ENCODE results near the gene GALNT6.

GALNT6 gene

DNA sequence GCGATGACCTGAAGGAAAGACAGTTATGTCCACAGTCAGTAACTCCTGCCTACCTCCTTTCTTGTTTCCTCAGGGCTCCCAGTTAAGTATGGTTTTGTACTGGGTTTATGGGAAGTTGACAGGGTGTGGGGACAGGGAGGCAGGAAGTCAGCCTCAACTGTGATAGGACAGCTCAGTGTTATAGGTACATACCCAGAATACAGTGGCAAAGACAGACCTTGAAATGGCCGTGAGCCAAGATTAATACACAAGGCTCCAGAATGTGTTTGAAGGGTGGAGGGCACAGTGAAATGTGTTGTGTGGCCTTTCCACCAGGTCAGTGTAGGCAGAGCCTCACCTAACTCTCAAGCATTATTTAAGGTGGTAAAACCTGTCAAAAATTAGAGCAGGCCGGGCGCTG lies 62.6 kb downstream of the GALNT6 start:
- ChIA-PET CTCF (no interaction called here), POLR2A (no interaction called here)
- no peak for DNase-seq (ENCODE audit: extremely low spot score)
- no peak for TF ChIP-seq ARNT (IDR thresholded peaks at IDR 0.05)
- no peak for TF ChIP-seq SP1 (IDR thresholded peaks at IDR 0.05)
- TF ChIP-seq TARDBP (IDR thresholded peaks at IDR 0.05), result no peak
- TF ChIP-seq SUZ12 (IDR thresholded peaks at IDR 0.05), result no peak
- TF ChIP-seq ELF4 (IDR thresholded peaks at IDR 0.05), result no peak
- TF ChIP-seq, protein P1, sequence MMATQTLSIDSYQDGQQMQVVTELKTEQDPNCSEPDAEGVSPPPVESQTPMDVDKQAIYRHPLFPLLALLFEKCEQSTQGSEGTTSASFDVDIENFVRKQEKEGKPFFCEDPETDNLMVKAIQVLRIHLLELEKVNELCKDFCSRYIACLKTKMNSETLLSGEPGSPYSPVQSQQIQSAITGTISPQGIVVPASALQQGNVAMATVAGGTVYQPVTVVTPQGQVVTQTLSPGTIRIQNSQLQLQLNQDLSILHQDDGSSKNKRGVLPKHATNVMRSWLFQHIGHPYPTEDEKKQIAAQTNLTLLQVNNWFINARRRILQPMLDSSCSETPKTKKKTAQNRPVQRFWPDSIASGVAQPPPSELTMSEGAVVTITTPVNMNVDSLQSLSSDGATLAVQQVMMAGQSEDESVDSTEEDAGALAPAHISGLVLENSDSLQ (IDR thresholded peaks at IDR 0.05), result no peak

DNA sequence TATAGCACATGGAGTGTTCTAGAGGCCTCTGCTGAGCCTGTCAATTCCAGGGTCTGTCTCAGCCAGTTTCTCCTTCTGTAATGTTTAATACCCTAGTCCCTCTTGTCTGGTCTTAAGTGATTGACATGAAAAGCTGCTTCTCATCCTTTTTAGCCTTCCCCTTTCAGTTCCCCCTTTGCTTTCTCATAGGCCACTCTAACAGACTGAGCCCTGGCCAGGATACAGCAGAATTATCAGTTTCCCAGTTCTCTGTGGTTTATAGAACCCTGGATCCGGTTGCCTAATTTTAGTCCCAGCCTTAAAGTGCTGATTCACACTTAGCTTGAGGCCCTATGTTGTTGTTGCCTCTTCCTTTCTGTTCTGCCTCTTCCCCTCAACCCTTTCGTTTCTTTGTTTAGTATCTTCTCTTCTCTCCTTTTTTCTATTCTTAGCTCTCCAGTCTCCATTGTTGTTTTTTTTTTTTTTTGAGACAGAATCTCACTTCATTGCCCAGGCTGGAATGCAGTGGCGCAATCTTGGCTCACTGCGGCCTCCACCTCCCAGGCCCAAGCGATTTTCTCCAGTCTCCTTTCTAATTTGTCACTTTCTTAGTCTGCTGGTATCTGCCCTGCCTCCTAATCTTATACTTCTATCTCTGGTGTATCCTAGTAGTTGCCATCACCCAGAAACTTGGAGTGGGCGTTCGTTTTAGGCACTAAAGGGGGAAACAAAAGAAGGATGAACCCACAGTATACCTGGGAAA lies 64.3 kb downstream of the GALNT6 start:
- no peak for DNase-seq (ENCODE audit: extremely low spot score)
- ChIA-PET POLR2A (no interaction called here), CTCF (interaction anchor here (0.6 to 0.7 kb wide), 2 partner anchors 14 to 587 kb away, joined by 3 read pairs; no protein-coding TSS in a partner anchor)
- TF ChIP-seq, protein P1 (IDR thresholded peaks at IDR 0.05), result no peak
- TF ChIP-seq SUZ12 (IDR thresholded peaks at IDR 0.05), result no peak
- TF ChIP-seq ARNT (IDR thresholded peaks at IDR 0.05), result no peak
- no peak for TF ChIP-seq ELF4 (IDR thresholded peaks at IDR 0.05)
- TF ChIP-seq CTBP1 (IDR thresholded peaks at IDR 0.05; ENCODE audit: borderline replicate concordance), result no peak
- no peak for TF ChIP-seq FOXA1 (IDR thresholded peaks at IDR 0.05)
- no peak for TF ChIP-seq FOXK2 (IDR thresholded peaks at IDR 0.05)
- no peak for TF ChIP-seq FOXM1 (IDR thresholded peaks at IDR 0.05; ENCODE audit: borderline replicate concordance)
- TF ChIP-seq LEF1 (IDR thresholded peaks at IDR 0.05; ENCODE audit: borderline replicate concordance), result no peak
- no peak for TF ChIP-seq TARDBP (IDR thresholded peaks at IDR 0.05)
- no peak for TF ChIP-seq BHLHE40 (IDR thresholded peaks at IDR 0.05; ENCODE audit: borderline replicate concordance)
- TF ChIP-seq SP1 (IDR thresholded peaks at IDR 0.05), result no peak
- no peak for TF ChIP-seq ZNF384 (IDR thresholded peaks at IDR 0.05)

DNA sequence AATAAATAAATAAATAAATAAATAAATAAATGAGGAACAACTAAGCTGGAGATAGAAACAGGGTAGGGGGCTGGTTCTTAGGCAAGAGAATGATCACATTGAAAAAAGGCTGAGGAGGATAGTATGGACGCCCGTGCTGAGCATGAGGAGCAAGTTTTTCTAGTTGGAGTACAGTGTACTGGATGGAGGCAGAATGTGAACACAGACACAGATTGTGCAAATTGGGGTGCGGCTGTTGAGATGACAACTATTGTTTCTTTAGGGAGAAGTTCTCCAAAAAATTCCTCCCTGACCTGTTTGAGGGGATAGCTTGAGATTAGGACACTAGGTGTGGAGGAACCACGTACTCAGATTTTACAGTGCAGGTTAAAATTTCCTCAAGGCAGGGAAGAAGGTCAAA lies 66.3 kb downstream of the GALNT6 start:
- ChIA-PET POLR2A (no interaction called here), CTCF (interaction anchor here (0.6 kb wide), 1 partner anchor 114 kb away, joined by 3 read pairs; no protein-coding TSS in a partner anchor)
- DNase-seq (ENCODE audit: extremely low spot score), result no peak
- TF ChIP-seq LEF1 (IDR thresholded peaks at IDR 0.05; ENCODE audit: borderline replicate concordance) (no peak), NFRKB (IDR thresholded peaks at IDR 0.05) (no peak), SUZ12 (IDR thresholded peaks at IDR 0.05) (no peak), CTBP1 (IDR thresholded peaks at IDR 0.05; ENCODE audit: borderline replicate concordance) (no peak)

DNA sequence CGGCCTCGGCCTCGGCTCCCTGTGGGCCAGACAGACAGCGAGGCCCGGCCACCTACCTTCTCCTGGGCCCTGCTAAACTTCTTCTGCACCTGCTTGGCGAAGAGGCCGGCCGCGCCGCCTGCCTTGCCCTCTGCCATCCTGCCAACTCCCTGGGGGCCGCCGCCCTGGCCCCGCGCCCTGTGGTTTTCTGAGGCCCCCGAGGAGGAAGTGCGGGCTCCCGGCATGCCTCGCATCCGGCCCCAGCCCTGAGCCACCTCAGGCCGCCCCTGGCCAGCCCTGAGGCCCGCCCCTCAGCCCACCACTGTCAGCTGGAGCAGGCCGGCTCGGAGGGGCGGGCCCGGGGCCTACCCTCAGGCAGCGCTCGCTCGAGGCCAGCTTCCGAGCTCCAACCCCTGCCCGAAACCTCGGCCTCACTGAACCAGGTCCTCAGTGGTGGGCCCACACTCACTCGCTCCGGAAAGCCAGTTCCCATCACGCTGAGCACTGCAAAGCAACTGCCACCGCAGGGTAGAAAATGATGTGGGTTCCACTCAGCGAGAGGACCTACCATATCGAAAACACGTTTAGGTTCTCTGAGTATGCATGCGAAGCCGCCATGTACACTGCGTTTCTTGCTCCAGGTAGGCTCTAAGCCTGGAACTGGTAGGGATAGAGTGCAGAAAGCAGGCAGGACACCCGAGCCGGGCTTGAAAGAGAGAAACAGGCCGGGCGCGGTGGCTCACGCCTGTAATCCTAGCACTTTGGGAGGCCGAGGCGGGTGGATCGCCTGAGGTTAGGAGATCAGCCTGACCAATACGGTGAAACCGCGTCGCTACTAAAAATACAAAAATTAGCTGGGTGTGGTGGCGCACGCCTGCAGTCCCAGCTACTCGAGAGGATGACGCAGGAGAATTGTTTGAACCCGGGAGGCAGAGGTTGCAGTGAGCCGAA lies 67.0 kb downstream of the GALNT6 start, which contains the start of gene BIN2:
Gene BIN2, minus strand, starts transcription at position 209 of the 930 bp plus-strand sequence. Its CDS starts 72 bp downstream, at position 137.
- DNase-seq (ENCODE audit: extremely low spot score), result no peak
- TF ChIP-seq NFRKB (IDR thresholded peaks at IDR 0.05) (no peak), HDGF (IDR thresholded peaks at IDR 0.05; ENCODE audit: borderline replicate concordance) (no peak), FOXA1 (IDR thresholded peaks at IDR 0.05) (no peak), FOXM1 (IDR thresholded peaks at IDR 0.05; ENCODE audit: borderline replicate concordance) (no peak), L3MBTL2 (conservative IDR thresholded peaks at IDR 0.05) (no peak), SUZ12 (IDR thresholded peaks at IDR 0.05) (no peak), ELF4 (IDR thresholded peaks at IDR 0.05) (no peak), TARDBP (IDR thresholded peaks at IDR 0.05) (no peak), BHLHE40 (IDR thresholded peaks at IDR 0.05; ENCODE audit: borderline replicate concordance) (no peak), CTBP1 (IDR thresholded peaks at IDR 0.05; ENCODE audit: borderline replicate concordance) (no peak), SP1 (IDR thresholded peaks at IDR 0.05) (no peak), LEF1 (IDR thresholded peaks at IDR 0.05; ENCODE audit: borderline replicate concordance) (no peak), FOXK2 (IDR thresholded peaks at IDR 0.05) (no peak), ZNF384 (IDR thresholded peaks at IDR 0.05) (no peak), ARNT (IDR thresholded peaks at IDR 0.05) (no peak)
- TF ChIP-seq, protein P1 (IDR thresholded peaks at IDR 0.05), result no peak
- CTCF ChIA-PET, result interaction anchor here (0.6 kb wide), 1 partner anchor 113 kb away, joined by 3 read pairs; no protein-coding TSS in a partner anchor
- POLR2A ChIA-PET, result no interaction called here

DNA sequence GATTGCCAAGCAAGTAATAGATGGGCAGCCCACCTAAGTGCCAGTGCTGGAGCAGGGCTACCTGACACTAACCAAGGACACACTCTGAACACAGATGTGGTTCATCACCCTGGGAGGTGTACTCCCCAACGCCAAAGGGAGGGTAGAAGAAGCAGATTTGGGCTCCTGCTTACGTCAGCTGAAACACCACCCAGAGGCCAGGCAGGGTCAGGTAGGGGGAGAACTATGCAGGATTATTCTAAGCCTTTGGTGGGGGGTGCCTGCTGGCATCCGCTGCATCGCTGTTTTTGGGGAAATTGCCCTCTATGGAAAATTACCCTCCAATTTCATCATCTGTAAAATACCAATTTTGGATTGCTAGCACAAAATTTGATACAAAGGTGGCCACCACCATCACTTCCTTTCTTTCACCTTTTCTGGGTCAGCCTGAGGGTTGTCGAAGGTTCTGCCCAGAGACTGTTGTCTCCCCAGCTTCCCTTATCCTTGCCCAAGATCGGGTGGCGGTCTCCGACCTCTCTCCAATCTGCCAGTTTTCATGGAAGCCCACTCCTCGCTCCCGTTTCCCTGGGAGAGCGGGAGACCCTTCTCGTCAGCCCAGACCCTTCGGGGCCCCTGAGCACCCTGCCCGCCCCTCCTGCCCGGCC lies 67.8 kb downstream of the GALNT6 start:
- ChIA-PET POLR2A (no interaction called here), CTCF (no interaction called here)
- no peak for DNase-seq (ENCODE audit: extremely low spot score)
- TF ChIP-seq SUZ12 (IDR thresholded peaks at IDR 0.05) (no peak), BHLHE40 (IDR thresholded peaks at IDR 0.05; ENCODE audit: borderline replicate concordance) (no peak), SP1 (IDR thresholded peaks at IDR 0.05) (no peak), CTBP1 (IDR thresholded peaks at IDR 0.05; ENCODE audit: borderline replicate concordance) (no peak), TARDBP (IDR thresholded peaks at IDR 0.05) (no peak), LEF1 (IDR thresholded peaks at IDR 0.05; ENCODE audit: borderline replicate concordance) (no peak), ZNF384 (IDR thresholded peaks at IDR 0.05) (no peak), ELF4 (IDR thresholded peaks at IDR 0.05) (no peak), FOXM1 (IDR thresholded peaks at IDR 0.05; ENCODE audit: borderline replicate concordance) (no peak), L3MBTL2 (conservative IDR thresholded peaks at IDR 0.05) (no peak), FOXA1 (IDR thresholded peaks at IDR 0.05) (no peak), ARNT (IDR thresholded peaks at IDR 0.05) (no peak), FOXK2 (IDR thresholded peaks at IDR 0.05) (no peak), HDGF (IDR thresholded peaks at IDR 0.05; ENCODE audit: borderline replicate concordance) (no peak), NFRKB (IDR thresholded peaks at IDR 0.05) (no peak)
- TF ChIP-seq, protein P1 (IDR thresholded peaks at IDR 0.05), result no peak

Data from HEK293T (cell line).